Smooth muscle cell (in vitro differentiated cells): ENCODE results near the gene XIST. TPM values are rescaled to one million over a fixed set of nuclear protein-coding genes. Genes with fewer than 3 reads are reported as not detected.

Experiments
- DNase-seq: peaks from one replicate; lab custom pipeline; 2025; ENCODE audit not compliant: unreplicated experiment; lab: John Stamatoyannopoulos, UW
- H2AFZ ChIP-seq: fragments of 200-600 bp; sonication (generic); 2 replicates; pipeline ENCODE4 v1.6.0; 2016; ENCODE audit warnings: antibody characterized with exemption, low read depth, mild to moderate bottlenecking
- H3F3A ChIP-seq: fragments of 200-600 bp; sonication (generic); 2 replicates; pipeline ENCODE4 v1.6.0; 2017; ENCODE audit warnings: antibody characterized with exemption, low read depth
- H3K27ac ChIP-seq: fragments of 200-600 bp; sonication (generic); 2 replicates; pipeline ENCODE4 v1.5.1; 2016; ENCODE audit warnings: low read depth, mild to moderate bottlenecking
- H3K27me3 ChIP-seq: fragments of 200-600 bp; sonication (generic); 2 replicates; pipeline ENCODE4 v1.6.1; 2016; ENCODE audit warnings: low read depth, mild to moderate bottlenecking
- H3K36me3 ChIP-seq: fragments of 200-600 bp; sonication (generic); 2 replicates; pipeline ENCODE4 v1.5.1; 2016; ENCODE audit warnings: low read depth
- H3K4me1 ChIP-seq: fragments of 200-600 bp; sonication (generic); 2 replicates; pipeline ENCODE4 v1.5.1; 2016; ENCODE audit warnings: low read depth
- H3K4me2 ChIP-seq: fragments of 200-600 bp; sonication (generic); 2 replicates; pipeline ENCODE4 v1.6.0; 2016; ENCODE audit warnings: mild to moderate bottlenecking
- H3K4me3 ChIP-seq: fragments of 200-600 bp; sonication (generic); 2 replicates; pipeline ENCODE4 v1.5.1; 2016; ENCODE audit warnings: mild to moderate bottlenecking
- H3K79me2 ChIP-seq: fragments of 200-600 bp; sonication (generic); 2 replicates; pipeline ENCODE4 v1.6.0; 2016; ENCODE audit warnings: low read depth, mild to moderate bottlenecking
- H3K9ac ChIP-seq: fragments of 200-600 bp; sonication (generic); 2 replicates; pipeline ENCODE4 v1.6.0; 2016; ENCODE audit warnings: low read depth
- H3K9me3 ChIP-seq: fragments of 200-600 bp; sonication (generic); replicated peaks from 2 replicates; pipeline ENCODE4 v1.5.1; 2016; ENCODE audit warnings: low read depth
- H4K20me1 ChIP-seq: fragments of 200-600 bp; sonication (generic); 2 replicates; pipeline ENCODE4 v1.6.0; 2016; ENCODE audit warnings: low read depth
- WGBS: methylation state at CpG from one replicate; pipeline ENCODE4 v1.1.7; 2016; ENCODE audit warnings: low lambda C conversion rate; 5-methylcytosine and 5-hydroxymethylcytosine counted together
- polyA plus RNA-seq: library from polyadenylated mRNA; unstranded; fragments of >200 nt; fragmentation: Nextera tagmentation; extraction: Ambion mirVana; gene quantifications from 2 replicates; pipeline ENCODE4 v1.2.1, GENCODE V29; 2016
- total RNA-seq: library from RNA; depleted of rRNA; stranded (reverse); fragments of >200 nt; gene quantifications from 2 replicates; pipeline ENCODE4 v1.2.3, GENCODE V29; 2014
- TF ChIP-seq, protein P1 (sequence below): fragments of 200-600 bp; sonication (generic); IDR thresholded peaks from 2 replicates; pipeline ENCODE4 v1.5.1; 2017; ENCODE audit warnings: borderline replicate concordance, mild to moderate bottlenecking, antibody characterized with exemption; ENCODE audit not compliant: insufficient read depth, poor library complexity, severe bottlenecking

The XIST gene
- total and polyA plus RNA-seq, 2 experiments from 2014 or later: not detected

- Histone ChIP-seq H4K20me1 (no peaks in the 10 kb centered on the region), H3K9ac (no peak overlapping the region), H3K9me3 (no peaks in the 10 kb centered on the region), H3K27ac (no peak overlapping the region), H3K4me2 (no peak overlapping the region), H3K27me3 (no peaks in the 10 kb centered on the region), H3K4me1 (no peaks in the 10 kb centered on the region), H3F3A (no peaks in the 10 kb centered on the region), H2AFZ (no peak overlapping the region), H3K79me2 (no peaks in the 10 kb centered on the region), H3K36me3 (no peaks in the 10 kb centered on the region), H3K4me3 (no peak overlapping the region)
- DNase-seq: no peak
- TF ChIP-seq, protein P1, sequence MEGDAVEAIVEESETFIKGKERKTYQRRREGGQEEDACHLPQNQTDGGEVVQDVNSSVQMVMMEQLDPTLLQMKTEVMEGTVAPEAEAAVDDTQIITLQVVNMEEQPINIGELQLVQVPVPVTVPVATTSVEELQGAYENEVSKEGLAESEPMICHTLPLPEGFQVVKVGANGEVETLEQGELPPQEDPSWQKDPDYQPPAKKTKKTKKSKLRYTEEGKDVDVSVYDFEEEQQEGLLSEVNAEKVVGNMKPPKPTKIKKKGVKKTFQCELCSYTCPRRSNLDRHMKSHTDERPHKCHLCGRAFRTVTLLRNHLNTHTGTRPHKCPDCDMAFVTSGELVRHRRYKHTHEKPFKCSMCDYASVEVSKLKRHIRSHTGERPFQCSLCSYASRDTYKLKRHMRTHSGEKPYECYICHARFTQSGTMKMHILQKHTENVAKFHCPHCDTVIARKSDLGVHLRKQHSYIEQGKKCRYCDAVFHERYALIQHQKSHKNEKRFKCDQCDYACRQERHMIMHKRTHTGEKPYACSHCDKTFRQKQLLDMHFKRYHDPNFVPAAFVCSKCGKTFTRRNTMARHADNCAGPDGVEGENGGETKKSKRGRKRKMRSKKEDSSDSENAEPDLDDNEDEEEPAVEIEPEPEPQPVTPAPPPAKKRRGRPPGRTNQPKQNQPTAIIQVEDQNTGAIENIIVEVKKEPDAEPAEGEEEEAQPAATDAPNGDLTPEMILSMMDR: no peak
- 71% methylated on average over 4 of the region's 4 CpGs for WGBS
These were observed 25.1 kb downstream of the XIST start for GRCh38 chrX:73827406-73827805.

DNA sequence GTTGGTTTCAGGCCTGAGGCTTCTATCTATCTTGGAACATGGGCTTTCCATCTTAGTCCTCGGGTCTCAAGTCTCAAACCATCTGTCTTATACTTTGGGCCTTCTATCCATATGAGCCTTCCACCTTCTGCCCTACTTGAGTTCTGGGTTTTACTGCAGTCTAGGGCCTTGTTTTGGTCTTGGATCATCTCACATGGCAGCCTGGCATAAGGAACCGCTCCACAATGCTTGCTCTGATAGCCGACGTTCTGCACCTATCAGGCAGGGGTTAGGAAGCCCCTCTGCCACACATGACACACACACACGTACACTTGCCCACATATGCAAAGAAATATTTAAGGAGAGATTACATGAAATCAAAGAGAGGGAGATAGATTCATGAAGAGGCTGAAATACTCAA, 25.5 kb downstream of the XIST start:
- H3K36me3 ChIP-seq: no peaks in the 10 kb centered on the region
- H3K27ac ChIP-seq: no peak overlapping the region
- no peaks in the 10 kb centered on the region for H3K9me3 ChIP-seq
- no peaks in the 10 kb centered on the region for H3K4me1 ChIP-seq
- TF ChIP-seq, protein P1: no peak
- no peak overlapping the region for H3K9ac ChIP-seq
- H3K4me3 ChIP-seq: no peak overlapping the region
- no peaks in the 10 kb centered on the region for H3K79me2 ChIP-seq
- no peaks in the 10 kb centered on the region for H3K27me3 ChIP-seq
- H3F3A ChIP-seq: no peaks in the 10 kb centered on the region
- no peak overlapping the region for H3K4me2 ChIP-seq
- WGBS: 76% methylated on average over 5 of the region's 5 CpGs
- no peak for DNase-seq
- H2AFZ ChIP-seq: no peak overlapping the region
- no peaks in the 10 kb centered on the region for H4K20me1 ChIP-seq

GRCh38 chrX:73825569-73825968, 26.9 kb downstream of the XIST start:
- WGBS: 40% methylated on average over 1 of the region's 1 CpG

GRCh38 chrX:73823473-73824004, 29.0 kb downstream of the XIST start:
- H3K27me3 ChIP-seq: no peaks in the 10 kb centered on the region
- TF ChIP-seq, protein P1: no peak
- H3F3A ChIP-seq: no peaks in the 10 kb centered on the region
- H3K36me3 ChIP-seq: no peaks in the 10 kb centered on the region
- H4K20me1 ChIP-seq: no peaks in the 10 kb centered on the region
- no peak for DNase-seq
- H3K79me2 ChIP-seq: no peaks in the 10 kb centered on the region
- H3K4me1 ChIP-seq: no peaks in the 10 kb centered on the region
- no peak overlapping the region for H3K9ac ChIP-seq
- H3K4me3 ChIP-seq: no peak overlapping the region
- H2AFZ ChIP-seq: no peak overlapping the region
- H3K4me2 ChIP-seq: no peak overlapping the region
- 69% methylated on average over 2 of the region's 2 CpGs for WGBS
- H3K27ac ChIP-seq: no peak overlapping the region
- no peaks in the 10 kb centered on the region for H3K9me3 ChIP-seq

More at GRCh38 chrX:73825569-73825968, 26.9 kb downstream of the XIST start:
- no peaks in the 10 kb centered on the region for H4K20me1 ChIP-seq
- DNase-seq: no peak
- no peaks in the 10 kb centered on the region for H3K27me3 ChIP-seq
- no peaks in the 10 kb centered on the region for H3F3A ChIP-seq
- H3K79me2 ChIP-seq: no peaks in the 10 kb centered on the region
- H3K36me3 ChIP-seq: no peaks in the 10 kb centered on the region
- H3K4me2 ChIP-seq: no peak overlapping the region
- H3K9ac ChIP-seq: no peak overlapping the region
- no peaks in the 10 kb centered on the region for H3K9me3 ChIP-seq
- no peak overlapping the region for H3K27ac ChIP-seq
- TF ChIP-seq, protein P1: no peak
- no peak overlapping the region for H3K4me3 ChIP-seq
- H2AFZ ChIP-seq: no peak overlapping the region
- H3K4me1 ChIP-seq: no peaks in the 10 kb centered on the region
